GM12873 (cell line): ENCODE results near the gene NCMAP.

Experiments
- CTCF ChIP-seq: IDR thresholded peaks from 2 replicates; pipeline ENCODE4 v1.5.1; 2012; ENCODE audit warnings: low read depth, mild to moderate bottlenecking, moderate library complexity, low read length, control low read depth; ENCODE audit not compliant: insufficient read depth; ENCODE audit errors: missing control alignments

The NCMAP gene

GRCh38 chr1:24517898-24518297, 38.0 kb upstream of the NCMAP start:
- no peak for TF ChIP-seq CTCF

GRCh38 chr1:24525606-24526005, 30.3 kb upstream of the NCMAP start:
- TF ChIP-seq CTCF, result no peak

- TF ChIP-seq CTCF, result no peak
Observed at GRCh38 chr1:24526045-24526444, 29.8 kb upstream of the NCMAP start.

GRCh38 chr1:24526940-24527542, 28.8 kb upstream of the NCMAP start:
- TF ChIP-seq CTCF, result peak; percentile 41

GRCh38 chr1:24528744-24529143, 27.1 kb upstream of the NCMAP start:
- TF ChIP-seq CTCF, result no peak

- peak; percentile 9 for TF ChIP-seq CTCF
Observed at GRCh38 chr1:24535021-24535424, 20.9 kb upstream of the NCMAP start.

- TF ChIP-seq CTCF, result no peak
Observed at GRCh38 chr1:24535778-24536177, 20.1 kb upstream of the NCMAP start.
